AG08396 (cell line): ENCODE data around the gene KRT84.

ENCODE experiments used
- DNase-seq: peaks from one replicate; pipeline ENCODE4 v3.0.0; 2012; ENCODE audit warnings: low spot score, mixed read lengths

KRT84 gene

DNA sequence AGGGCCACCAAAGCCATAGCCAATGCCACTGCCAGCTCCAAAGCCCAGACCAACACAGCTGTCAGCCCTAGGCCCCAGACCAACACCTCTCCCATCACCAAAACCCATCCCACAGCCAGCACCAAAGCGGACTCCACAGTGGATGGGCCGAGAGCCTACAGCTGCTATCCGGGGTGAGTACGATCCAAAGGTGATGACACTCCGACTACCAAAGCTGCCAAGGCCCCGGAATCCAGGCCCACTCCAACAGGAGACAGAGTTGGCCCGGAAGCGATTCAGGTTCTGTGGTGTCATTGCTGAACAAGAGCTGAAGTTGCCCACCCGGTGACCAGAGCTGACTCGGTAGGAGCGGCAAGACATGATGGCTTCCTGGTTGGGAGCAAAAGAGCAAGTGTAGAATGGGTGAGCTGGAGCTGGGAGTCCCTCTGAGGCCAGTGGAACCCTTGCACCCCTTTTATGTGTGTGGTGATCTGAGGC is at the start of gene KRT84:
TSS of gene KRT84 (minus strand) at position 427 of the 477 bp plus-strand sequence. CDS start at position 360, 67 bp downstream.
- DNase-seq, result no peak

DNA sequence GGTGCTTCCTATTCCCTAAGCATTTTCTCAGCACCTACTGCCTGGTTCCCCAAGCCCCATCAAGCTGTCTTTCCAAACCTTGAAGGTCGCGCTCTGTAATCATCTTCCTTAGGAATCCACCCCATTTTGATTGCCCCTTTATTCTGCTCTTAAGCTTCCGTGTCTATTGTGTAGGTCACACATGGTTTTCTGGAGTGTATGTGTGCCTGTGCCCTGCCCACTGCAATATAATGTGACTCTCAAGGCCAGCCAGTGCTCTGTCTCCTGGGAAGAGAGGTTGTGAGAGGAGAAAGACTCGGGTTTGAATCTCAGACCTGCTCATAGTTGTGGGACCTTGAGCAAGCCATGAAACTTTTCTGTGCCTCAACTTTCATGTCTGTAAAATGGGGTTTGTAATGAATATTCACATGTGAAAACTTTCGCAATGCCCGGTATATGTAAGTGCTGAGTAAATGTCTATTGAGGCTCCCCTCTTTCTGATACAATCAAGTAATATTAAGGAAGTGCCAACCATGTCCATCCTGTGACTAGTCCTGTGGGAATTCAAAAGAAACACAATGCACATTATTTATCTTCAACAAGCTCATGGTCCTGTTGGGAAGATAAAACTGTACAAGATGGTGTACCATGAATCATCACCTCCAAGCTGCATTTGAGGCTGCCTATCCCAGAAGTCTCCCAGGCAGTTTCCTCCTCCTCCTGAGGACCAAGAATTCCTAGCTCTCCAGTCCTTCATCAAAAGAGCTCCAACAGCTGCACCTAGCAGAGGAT is 49.5 kb upstream of the KRT84 start:
- no peak for DNase-seq

GRCh38 chr12:52434081-52434733 is 48.8 kb upstream of the KRT84 start, which contains the start of gene KRT75:
Gene KRT75, minus strand, starts transcription at chr12:52434371. Its CDS starts 67 bp downstream, at chr12:52434304.
- DNase-seq, result no peak

DNA sequence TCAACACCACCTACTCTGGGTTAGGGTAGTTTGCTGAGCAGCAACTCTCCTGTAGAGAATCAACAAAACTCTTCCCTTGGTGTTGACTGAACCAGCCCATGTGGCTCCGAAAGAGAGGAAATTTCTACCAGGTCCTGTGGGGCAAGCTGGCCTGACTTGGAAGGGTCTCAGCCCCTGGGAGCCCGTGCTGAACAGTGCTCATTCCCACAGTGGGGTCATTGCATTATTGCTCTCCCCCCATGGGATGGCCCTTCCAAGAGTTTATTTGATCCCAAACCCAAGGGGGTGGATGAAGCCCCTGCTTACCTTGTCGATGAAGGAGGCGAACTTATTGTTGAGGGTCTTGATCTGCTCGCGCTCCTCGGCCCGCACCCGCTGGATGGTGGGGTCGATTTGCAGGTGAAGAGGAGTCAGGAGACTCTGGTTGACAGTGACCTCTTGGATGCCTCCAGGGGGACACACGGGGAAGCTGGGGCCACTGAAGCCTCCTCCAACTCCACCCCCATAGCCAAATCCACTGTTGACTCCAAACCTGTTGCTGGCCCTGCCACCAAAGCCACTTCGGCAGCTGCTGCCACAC is 48.1 kb upstream of the KRT84 start:
- no peak for DNase-seq

GRCh38 chr12:52432559-52433207 is 47.2 kb upstream of the KRT84 start:
- no peak for DNase-seq

DNA sequence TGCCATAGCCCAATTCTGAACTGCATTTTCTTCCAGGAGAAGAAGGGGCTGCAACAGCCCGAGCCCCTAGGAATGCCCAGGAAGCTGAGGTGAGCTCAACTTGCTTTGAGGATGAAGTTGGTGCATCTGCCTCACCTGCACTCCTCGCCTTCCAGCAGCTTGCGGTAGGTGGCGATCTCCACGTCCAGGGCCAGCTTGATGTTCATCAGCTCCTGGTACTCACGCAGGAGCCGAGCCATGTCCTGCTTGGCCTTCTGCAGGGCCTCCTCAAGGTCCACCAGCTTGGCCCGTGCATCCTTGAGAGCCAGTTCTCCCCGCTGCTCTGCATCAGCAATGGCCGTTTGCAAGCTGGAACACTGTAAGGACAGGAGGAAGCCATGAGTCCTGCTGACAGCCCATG is 42.7 kb upstream of the KRT84 start:
- DNase-seq, result no peak

- DNase-seq, result no peak
Measured at GRCh38 chr12:52427083-52427482, 41.6 kb upstream of the KRT84 start.

- DNase-seq, result no peak
Measured at GRCh38 chr12:52426034-52426433, 40.6 kb upstream of the KRT84 start.

- DNase-seq, result no peak
Measured at GRCh38 chr12:52425466-52425865, 40.0 kb upstream of the KRT84 start.

DNA sequence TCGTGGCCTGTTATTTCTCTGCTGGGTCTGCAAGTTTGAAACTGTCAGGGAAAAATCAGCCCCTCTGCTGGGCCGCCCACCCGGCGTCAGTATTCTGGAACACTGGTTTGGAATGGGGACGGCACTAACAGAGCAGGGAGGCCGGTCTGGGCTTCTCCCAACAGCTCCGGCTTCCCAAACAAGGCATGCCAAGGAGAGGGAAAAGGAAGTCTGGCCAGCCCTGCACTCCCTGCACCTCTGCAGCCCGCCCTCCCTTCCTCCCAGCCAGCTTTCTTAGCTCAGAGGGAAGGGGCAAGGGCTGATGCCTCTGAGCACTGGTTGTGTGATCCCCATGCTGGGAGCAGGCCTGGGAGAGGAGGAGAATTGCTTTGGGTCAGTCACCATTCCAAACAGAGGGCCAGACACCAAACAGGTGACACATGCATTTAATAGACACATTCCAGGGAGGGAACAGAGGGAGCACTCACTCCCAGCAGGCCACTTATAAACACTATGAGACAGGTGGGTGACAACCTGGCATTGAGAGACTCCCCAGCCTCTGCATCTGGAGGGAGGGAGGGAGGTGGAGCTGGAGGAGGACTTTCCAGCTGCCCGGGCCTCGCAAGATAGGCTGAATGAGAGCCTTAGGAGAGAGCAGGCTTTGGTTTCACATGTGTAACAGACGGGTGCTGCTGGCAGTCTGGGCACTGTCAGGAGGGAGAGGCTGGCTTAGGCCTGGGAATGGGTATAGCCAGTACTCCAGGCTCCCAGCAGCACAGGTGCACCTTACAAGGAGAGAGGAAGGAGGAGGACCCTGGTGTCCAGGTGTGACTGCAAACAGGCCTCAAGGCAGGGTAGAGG is 38.4 kb upstream of the KRT84 start:
- DNase-seq, result no peak

GRCh38 chr12:52423035-52423434 is 37.6 kb upstream of the KRT84 start:
- no peak for DNase-seq

DNA sequence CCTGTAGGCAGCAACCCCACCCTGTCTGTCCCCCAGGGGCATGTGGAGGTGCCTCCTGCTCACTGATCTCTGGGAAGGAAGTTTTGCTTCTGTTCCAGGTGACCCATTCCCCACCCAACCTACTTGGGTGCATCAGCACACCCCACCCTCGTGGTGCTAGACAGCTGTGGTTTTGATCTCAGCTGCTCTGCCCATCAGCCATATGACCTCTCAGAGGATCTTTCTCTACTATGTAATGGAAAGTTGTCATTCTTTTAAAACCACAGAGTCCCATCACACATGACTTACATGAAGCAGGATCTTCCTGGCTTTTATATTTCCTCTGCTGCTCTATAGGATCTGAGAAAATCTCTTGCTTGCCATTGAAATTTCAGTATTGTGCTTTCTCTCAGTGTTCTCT is 34.2 kb upstream of the KRT84 start:
- DNase-seq, result no peak

GRCh38 chr12:52418576-52419110 is 33.2 kb upstream of the KRT84 start:
- DNase-seq, result no peak

- DNase-seq, result no peak
Measured at GRCh38 chr12:52417740-52418139, 32.3 kb upstream of the KRT84 start.

GRCh38 chr12:52416795-52417194 is 31.3 kb upstream of the KRT84 start:
- no peak for DNase-seq

DNA sequence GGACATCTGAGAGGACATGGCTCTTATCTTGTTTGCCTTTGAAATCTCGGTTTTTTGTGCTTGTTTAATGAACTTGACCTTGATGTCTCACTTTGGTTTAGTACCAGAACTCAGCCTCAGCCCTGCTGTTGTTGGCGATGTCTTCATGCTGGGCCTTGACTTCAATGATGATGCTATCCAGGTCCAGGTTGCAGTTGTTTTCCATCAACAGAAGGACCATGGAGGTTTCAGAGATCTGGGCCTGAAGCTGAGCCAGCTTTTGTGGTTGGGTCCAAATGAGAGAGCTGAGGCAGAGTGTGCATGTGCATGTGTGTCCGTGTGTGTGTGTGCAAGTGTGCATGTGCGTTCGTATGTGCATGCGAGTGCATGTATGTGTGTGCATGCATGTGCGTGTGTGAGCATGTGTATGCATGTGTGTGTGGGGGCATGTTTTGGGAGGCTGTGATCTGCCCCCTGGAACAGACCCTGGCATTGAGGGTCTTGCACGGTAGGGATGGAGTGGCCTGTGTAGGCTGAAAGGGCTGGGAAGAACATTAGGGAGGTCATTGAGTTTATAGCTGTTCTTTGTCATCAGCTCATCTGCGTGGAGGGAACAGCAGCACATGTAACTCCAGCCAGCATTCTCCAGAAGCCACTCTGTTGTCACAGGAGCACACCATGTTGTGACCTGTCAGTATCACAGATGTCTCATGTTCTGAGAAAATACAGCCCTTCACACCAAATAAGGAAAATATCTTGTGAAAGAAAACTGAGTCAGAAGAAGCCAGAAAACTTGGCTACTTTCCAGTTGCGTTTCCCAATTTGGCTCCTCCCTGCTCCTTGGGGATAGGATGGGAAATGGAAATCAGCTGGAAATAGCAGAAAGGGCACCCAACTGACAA is 30.7 kb upstream of the KRT84 start:
- peak; percentile 71 for DNase-seq

DNA sequence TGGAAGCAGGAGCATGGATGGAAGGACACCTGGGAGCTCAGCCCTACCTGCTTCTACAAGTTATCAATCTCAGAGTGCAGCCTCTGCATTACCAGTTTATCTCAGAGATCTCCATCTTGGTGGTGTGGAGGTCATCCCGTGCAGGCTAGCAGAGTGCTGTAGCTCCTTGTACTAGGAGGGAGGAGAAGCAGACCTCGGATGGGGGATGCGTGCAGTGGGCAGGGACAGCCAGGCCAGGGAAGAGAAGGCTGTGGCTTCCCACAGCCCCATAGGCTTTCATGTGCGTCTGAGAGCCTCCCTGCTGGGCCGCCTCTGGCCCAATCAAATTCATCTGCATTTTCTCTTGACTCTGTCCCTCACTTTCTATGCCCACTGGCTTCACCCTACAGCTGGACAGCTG is 29.5 kb upstream of the KRT84 start:
- no peak for DNase-seq

DNA sequence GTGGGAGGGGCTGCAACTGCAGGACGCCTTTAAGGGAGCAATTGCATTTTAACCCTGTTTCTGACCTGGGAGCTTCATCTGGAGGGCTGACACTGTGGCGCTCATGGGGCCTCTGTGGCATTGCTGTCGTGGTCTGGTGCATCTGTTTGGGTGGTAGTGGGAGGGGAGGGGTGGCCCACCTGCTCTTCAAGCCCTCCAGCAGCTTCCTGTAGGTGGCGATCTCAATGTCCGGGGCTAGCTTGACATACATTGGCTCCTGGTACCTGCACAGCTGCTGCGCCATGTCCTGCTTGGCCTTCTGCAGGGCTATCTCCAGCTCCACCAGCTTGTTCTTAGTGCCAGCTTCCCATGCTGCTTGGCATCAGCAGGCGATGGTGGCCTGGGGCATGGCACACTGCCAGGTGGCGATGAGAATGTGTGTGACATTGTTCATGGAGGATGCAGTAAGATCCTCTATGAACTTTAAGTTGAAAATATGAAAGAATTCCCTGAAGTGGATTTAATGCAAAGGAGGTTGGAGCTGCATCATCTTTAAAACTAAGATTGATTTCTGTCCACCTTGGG is 28.4 kb upstream of the KRT84 start:
- DNase-seq, result no peak

DNA sequence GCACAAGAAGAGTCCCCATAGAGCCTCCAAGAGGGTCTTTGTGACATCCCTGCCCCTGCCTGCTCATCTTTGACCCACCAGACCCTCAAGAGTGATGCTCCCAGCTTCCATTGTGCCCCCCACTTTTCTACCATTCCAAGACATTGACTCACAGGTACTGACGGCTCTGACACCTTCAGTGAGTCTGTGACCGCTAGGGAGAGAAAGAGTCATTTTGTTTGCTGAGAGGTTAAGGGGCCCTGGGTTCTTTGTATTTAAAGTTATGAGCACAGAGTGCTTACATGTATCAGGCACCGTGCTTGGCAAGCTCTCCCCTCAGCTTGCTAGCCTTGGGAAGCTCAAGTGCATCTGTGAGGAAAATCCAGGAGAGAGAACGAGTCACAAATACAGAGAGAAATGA is 27.8 kb upstream of the KRT84 start:
- DNase-seq, result no peak

GRCh38 chr12:52411815-52412214 is 26.4 kb upstream of the KRT84 start:
- DNase-seq, result no peak
